WTC11 (cell line): ENCODE results near the gene APOL1. TPM values are rescaled to one million over a fixed set of nuclear protein-coding genes. Genes with fewer than 3 reads are reported as not detected.

Source experiments
- ATAC-seq: fragments of 200-7000 bp; cut with Tn5 transposase; 2 replicates; pipeline ENCODE4 v1.10.0; 2021; ENCODE audit warnings: mild to moderate bottlenecking, moderate library complexity
- CTCF ChIA-PET: fragments of 300-600 bp; sonication (Branson Sonifier 250); formaldehyde crosslinking; loops from one replicate; lab custom pipeline; 2021; ENCODE audit warnings: antibody characterized with exemption; lab: Charles Lee
- POLR2A ChIA-PET: fragments of 350-600 bp; sonication (Branson Sonifier 250); formaldehyde crosslinking; loops from one replicate; lab custom pipeline; 2021; ENCODE audit warnings: antibody characterized with exemption; lab: Charles Lee
- DNase-seq: peaks from one replicate; pipeline ENCODE4 v3.0.0; 2021; ENCODE audit warnings: low spot score
- H3K27ac Mint-ChIP-seq: 2 replicates; pipeline ENCODE4 v1.8.0; 2021; ENCODE audit warnings: mixed read lengths
- H3K27me3 Mint-ChIP-seq: 2 replicates; pipeline ENCODE4 v1.8.0; 2021; ENCODE audit warnings: low read depth, mild to moderate bottlenecking, moderate library complexity, mixed read lengths
- H3K36me3 Mint-ChIP-seq: 2 replicates; pipeline ENCODE4 v1.8.0; 2021; ENCODE audit warnings: mixed read lengths
- H3K4me1 Mint-ChIP-seq: 2 replicates; pipeline ENCODE4 v1.8.0; 2022; ENCODE audit warnings: mixed read lengths
- H3K4me3 Mint-ChIP-seq: 2 replicates; pipeline ENCODE4 v1.8.0; 2021; ENCODE audit warnings: mild to moderate bottlenecking, moderate library complexity, mixed read lengths
- H3K9me3 Mint-ChIP-seq: 2 replicates; pipeline ENCODE4 v1.8.0; 2021; ENCODE audit warnings: mixed read lengths
- CBFB ChIP-seq: sonication (generic); formaldehyde crosslinking; IDR thresholded peaks from 2 replicates; pipeline ENCODE4 v1.8.1; 2022; ENCODE audit warnings: mild to moderate bottlenecking, low read depth, missing genetic modification reagents
- CREM ChIP-seq: sonication (generic); formaldehyde crosslinking; IDR thresholded peaks from 2 replicates; pipeline ENCODE4 v1.8.1; 2022; ENCODE audit warnings: mild to moderate bottlenecking, missing genetic modification reagents, moderate library complexity
- JUN ChIP-seq: sonication (generic); formaldehyde crosslinking; IDR thresholded peaks from 2 replicates; pipeline ENCODE4 v1.8.0; 2023; ENCODE audit warnings: mild to moderate bottlenecking, missing genetic modification reagents
- NFATC4 ChIP-seq: fragments of 250-450 bp; sonication (Bioruptor Pico); IDR thresholded peaks from 2 replicates; pipeline ENCODE4 v1.9.0; 2021; ENCODE audit warnings: mild to moderate bottlenecking
- NFE2L1 ChIP-seq: sonication (generic); formaldehyde crosslinking; IDR thresholded peaks from 2 replicates; pipeline ENCODE4 v1.8.1; 2023; ENCODE audit warnings: missing genetic modification reagents
- NFYB ChIP-seq: sonication (generic); formaldehyde crosslinking; conservative IDR thresholded peaks from 2 replicates; pipeline ENCODE4 v1.8.0; 2022; ENCODE audit warnings: low read depth, missing genetic modification reagents
- ZNF423 ChIP-seq: fragments of 250-450 bp; sonication (Bioruptor Pico); IDR thresholded peaks from 2 replicates; pipeline ENCODE4 v2.1.2; 2022; ENCODE audit warnings: mild to moderate bottlenecking, moderate library complexity
- microRNA-seq: library from miRNA; unstranded; fragments of <30 nt; microRNA quantifications from one replicate; pipeline ENCODE4 v1.2.0, GENCODE V29; 2022; ENCODE audit warnings: borderline number of aligned reads
- total RNA-seq: library from RNA; stranded (reverse); gene quantifications from 3 replicates; pipeline ENCODE4 v1.2.3, GENCODE V29; 2021
- TF ChIP-seq, protein P1 (sequence below): fragments of 200-600 bp; IDR thresholded peaks from 2 replicates; pipeline ENCODE4 v1.8.0; 2022; ENCODE audit warnings: antibody characterized with exemption
- TF ChIP-seq, protein P2 (sequence below): sonication (generic); formaldehyde crosslinking; IDR thresholded peaks from 2 replicates; pipeline ENCODE4 v1.8.1; 2022; ENCODE audit warnings: mild to moderate bottlenecking, moderate library complexity, missing genetic modification reagents
- TF ChIP-seq, protein P3 (sequence below): fragments of 250-450 bp; sonication (Bioruptor Pico); IDR thresholded peaks from 2 replicates; pipeline ENCODE4 v1.9.0; 2021; ENCODE audit warnings: moderate library complexity, mild to moderate bottlenecking, inconsistent platforms, borderline replicate concordance
- TF ChIP-seq, protein P4 (sequence below): sonication (generic); formaldehyde crosslinking; IDR thresholded peaks from 2 replicates; pipeline ENCODE4 v1.8.1; 2022; ENCODE audit warnings: low read depth, mild to moderate bottlenecking, moderate library complexity, missing genetic modification reagents, borderline replicate concordance
- TF ChIP-seq, protein P5 (sequence below): fragments of 250-450 bp; sonication (Bioruptor Pico); IDR thresholded peaks from 2 replicates; pipeline ENCODE4 v2.1.2; 2022; ENCODE audit warnings: mild to moderate bottlenecking, moderate library complexity

APOL1 gene
- total RNA-seq, 1 experiment from 2014 or later, result 0.35 TPM

DNA sequence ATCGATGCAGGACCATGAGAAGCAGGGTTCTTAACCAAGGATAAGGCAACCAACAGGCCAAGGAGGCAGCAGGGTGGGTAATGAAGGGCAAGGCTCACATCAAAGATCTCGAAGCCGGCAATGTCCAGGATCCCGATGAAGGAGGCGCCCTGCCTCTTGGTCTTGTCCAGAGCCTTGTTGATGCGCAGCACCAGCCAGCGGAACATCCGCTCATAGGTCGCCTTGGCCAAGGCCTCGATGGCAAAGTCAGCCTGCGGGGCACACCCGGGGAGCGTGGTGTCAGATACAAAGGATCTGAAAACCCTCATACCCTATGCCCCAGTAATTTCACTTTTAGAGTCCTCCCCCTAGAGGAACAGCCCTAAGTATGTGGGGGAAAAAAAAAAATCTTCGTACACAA, 63.5 kb downstream of the APOL1 start:
- ATAC-seq, result no peak
- TF ChIP-seq NFATC4 (CRISPR knock-in tag) (no peak), CREM (CRISPR knock-in tag) (no peak), NFE2L1 (no peak), CBFB (CRISPR knock-in tag) (no peak), JUN (CRISPR knock-in tag) (no peak), NFYB (no peak), ZNF423 (CRISPR knock-in tag) (no peak)
- TF ChIP-seq, protein P1, sequence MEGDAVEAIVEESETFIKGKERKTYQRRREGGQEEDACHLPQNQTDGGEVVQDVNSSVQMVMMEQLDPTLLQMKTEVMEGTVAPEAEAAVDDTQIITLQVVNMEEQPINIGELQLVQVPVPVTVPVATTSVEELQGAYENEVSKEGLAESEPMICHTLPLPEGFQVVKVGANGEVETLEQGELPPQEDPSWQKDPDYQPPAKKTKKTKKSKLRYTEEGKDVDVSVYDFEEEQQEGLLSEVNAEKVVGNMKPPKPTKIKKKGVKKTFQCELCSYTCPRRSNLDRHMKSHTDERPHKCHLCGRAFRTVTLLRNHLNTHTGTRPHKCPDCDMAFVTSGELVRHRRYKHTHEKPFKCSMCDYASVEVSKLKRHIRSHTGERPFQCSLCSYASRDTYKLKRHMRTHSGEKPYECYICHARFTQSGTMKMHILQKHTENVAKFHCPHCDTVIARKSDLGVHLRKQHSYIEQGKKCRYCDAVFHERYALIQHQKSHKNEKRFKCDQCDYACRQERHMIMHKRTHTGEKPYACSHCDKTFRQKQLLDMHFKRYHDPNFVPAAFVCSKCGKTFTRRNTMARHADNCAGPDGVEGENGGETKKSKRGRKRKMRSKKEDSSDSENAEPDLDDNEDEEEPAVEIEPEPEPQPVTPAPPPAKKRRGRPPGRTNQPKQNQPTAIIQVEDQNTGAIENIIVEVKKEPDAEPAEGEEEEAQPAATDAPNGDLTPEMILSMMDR, result no peak
- TF ChIP-seq, protein P2, sequence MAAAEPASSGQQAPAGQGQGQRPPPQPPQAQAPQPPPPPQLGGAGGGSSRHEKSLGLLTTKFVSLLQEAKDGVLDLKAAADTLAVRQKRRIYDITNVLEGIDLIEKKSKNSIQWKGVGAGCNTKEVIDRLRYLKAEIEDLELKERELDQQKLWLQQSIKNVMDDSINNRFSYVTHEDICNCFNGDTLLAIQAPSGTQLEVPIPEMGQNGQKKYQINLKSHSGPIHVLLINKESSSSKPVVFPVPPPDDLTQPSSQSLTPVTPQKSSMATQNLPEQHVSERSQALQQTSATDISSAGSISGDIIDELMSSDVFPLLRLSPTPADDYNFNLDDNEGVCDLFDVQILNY, result no peak
- TF ChIP-seq, protein P3, sequence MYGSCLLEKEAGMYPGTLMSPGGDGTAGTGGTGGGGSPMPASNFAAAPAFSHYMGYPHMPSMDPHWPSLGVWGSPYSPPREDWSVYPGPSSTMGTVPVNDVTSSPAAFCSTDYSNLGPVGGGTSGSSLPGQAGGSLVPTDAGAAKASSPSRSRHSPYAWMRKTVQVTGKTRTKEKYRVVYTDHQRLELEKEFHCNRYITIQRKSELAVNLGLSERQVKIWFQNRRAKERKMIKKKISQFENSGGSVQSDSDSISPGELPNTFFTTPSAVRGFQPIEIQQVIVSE (CRISPR knock-in tag), result no peak
- TF ChIP-seq, protein P4, sequence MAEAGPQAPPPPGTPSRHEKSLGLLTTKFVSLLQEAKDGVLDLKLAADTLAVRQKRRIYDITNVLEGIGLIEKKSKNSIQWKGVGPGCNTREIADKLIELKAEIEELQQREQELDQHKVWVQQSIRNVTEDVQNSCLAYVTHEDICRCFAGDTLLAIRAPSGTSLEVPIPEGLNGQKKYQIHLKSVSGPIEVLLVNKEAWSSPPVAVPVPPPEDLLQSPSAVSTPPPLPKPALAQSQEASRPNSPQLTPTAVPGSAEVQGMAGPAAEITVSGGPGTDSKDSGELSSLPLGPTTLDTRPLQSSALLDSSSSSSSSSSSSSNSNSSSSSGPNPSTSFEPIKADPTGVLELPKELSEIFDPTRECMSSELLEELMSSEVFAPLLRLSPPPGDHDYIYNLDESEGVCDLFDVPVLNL, result no peak
- TF ChIP-seq, protein P5, sequence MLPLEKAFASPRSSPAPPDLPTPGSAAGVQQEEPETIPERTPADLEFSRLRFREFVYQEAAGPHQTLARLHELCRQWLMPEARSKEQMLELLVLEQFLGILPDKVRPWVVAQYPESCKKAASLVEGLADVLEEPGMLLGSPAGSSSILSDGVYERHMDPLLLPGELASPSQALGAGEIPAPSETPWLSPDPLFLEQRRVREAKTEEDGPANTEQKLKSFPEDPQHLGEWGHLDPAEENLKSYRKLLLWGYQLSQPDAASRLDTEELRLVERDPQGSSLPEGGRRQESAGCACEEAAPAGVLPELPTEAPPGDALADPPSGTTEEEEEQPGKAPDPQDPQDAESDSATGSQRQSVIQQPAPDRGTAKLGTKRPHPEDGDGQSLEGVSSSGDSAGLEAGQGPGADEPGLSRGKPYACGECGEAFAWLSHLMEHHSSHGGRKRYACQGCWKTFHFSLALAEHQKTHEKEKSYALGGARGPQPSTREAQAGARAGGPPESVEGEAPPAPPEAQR (CRISPR knock-in tag), result no peak
- TF ChIP-seq, all 79 proteins: peak for 0
- DNase-seq, result no peak
- H3K27ac Mint-ChIP-seq, result no peak overlapping the region
- CTCF ChIA-PET, result interaction anchor here (0.6 to 2.0 kb wide), 3 partner anchors 15 to 201 kb away, joined by 3 to 11 read pairs (median 5); no protein-coding TSS in a partner anchor
- POLR2A ChIA-PET, result no interaction called here
- no peaks in the 10 kb centered on the region for H3K9me3 Mint-ChIP-seq
- peaks cover 86% of the 10 kb centered on the region for H3K36me3 Mint-ChIP-seq
- no peak overlapping the region for H3K4me3 Mint-ChIP-seq
- no peaks in the 10 kb centered on the region for H3K4me1 Mint-ChIP-seq
- no peaks in the 10 kb centered on the region for H3K27me3 Mint-ChIP-seq

Small RNA genes lying within 50 kb of the gene (microRNA-seq; reads per million reads assigned to microRNA genes)
- not detected for gene MIR6819

Other genes starting within 250 kb of the APOL1 start
- gene RBFOX2, start 224.3 kb upstream of the APOL1 start, total RNA-seq, result 102 to 107 TPM (median 103 TPM) in 3 replicates
- 0.26 to 0.60 TPM (median 0.32 TPM) in 3 replicates for gene APOL3, start 92.4 kb upstream of the APOL1 start, total RNA-seq
- gene APOL4, start 51.3 kb upstream of the APOL1 start, total RNA-seq, result 0.07 to 0.31 TPM in 2 of 3 replicates, not detected in the other
- gene APOL2, start 13.6 kb upstream of the APOL1 start, total RNA-seq, result 11.2 to 12.5 TPM (median 12.4 TPM) in 3 replicates
- 272 to 288 TPM (median 277 TPM) in 3 replicates for gene MYH9, start 134.8 kb downstream of the APOL1 start, total RNA-seq
- 57.6 to 61.6 TPM (median 58.8 TPM) in 3 replicates for gene TXN2, start 228.5 kb downstream of the APOL1 start, total RNA-seq